ENCODE measurements around the gene VPS18. TPM values are rescaled to one million over a fixed set of nuclear protein-coding genes. Genes with fewer than 3 reads are reported as not detected.

VPS18 gene
- total RNA-seq, 2 donors from 2014 or later, result 10.7 to 12.1 TPM

- Mint-ChIP-seq H3K27me3 (ENCODE audit: low read depth) (no peaks in the 10 kb centered on the region), H3K9me3 (no peaks in the 10 kb centered on the region), H3K27ac (no peak overlapping the region), H3K4me1 (ENCODE audit: low read depth) (peaks cover 12% of the 10 kb centered on the region), H3K4me3 (no peak overlapping the region), H3K36me3 (ENCODE audit: insufficient read depth in 2 of 2) (no peaks in the 10 kb centered on the region)
- ATAC-seq (replicated peaks in 1 of 2), result no peak
- DNase-seq, result no peak
These were observed 16.9 kb downstream of the VPS18 start for GRCh38 chr15:40911141-40911540.

GRCh38 chr15:40911693-40912092 is 17.4 kb downstream of the VPS18 start:
- peaks cover 12% of the 10 kb centered on the region for H3K4me1 Mint-ChIP-seq (ENCODE audit: low read depth)
- no peak overlapping the region for H3K27ac Mint-ChIP-seq
- H3K36me3 Mint-ChIP-seq (ENCODE audit: insufficient read depth in 2 of 2), result no peaks in the 10 kb centered on the region
- no peak for ATAC-seq (replicated peaks in 1 of 2)
- DNase-seq, result no peak
- no peaks in the 10 kb centered on the region for H3K27me3 Mint-ChIP-seq (ENCODE audit: low read depth)
- no peak overlapping the region for H3K4me3 Mint-ChIP-seq
- H3K9me3 Mint-ChIP-seq, result no peaks in the 10 kb centered on the region

- DNase-seq, result no peak
- Mint-ChIP-seq H3K27ac (no peak overlapping the region), H3K36me3 (ENCODE audit: insufficient read depth in 2 of 2) (no peaks in the 10 kb centered on the region), H3K4me1 (ENCODE audit: low read depth) (peaks cover 9% of the 10 kb centered on the region), H3K27me3 (ENCODE audit: low read depth) (no peaks in the 10 kb centered on the region), H3K4me3 (no peak overlapping the region), H3K9me3 (no peaks in the 10 kb centered on the region)
- no peak for ATAC-seq (replicated peaks in 1 of 2)
These were observed 18.2 kb downstream of the VPS18 start for GRCh38 chr15:40912478-40912877.

- no peaks in the 10 kb centered on the region for H3K27me3 Mint-ChIP-seq (ENCODE audit: low read depth)
- no peaks in the 10 kb centered on the region for H3K4me1 Mint-ChIP-seq (ENCODE audit: low read depth)
- ATAC-seq (replicated peaks in 1 of 2) (no peak), DNase-seq (no peak)
- no peak overlapping the region for H3K4me3 Mint-ChIP-seq
- no peaks in the 10 kb centered on the region for H3K9me3 Mint-ChIP-seq
- H3K27ac Mint-ChIP-seq, result no peak overlapping the region
- no peaks in the 10 kb centered on the region for H3K36me3 Mint-ChIP-seq (ENCODE audit: insufficient read depth in 2 of 2)
These were observed 19.8 kb downstream of the VPS18 start for GRCh38 chr15:40914013-40914412.

- DNase-seq, result no peak
- no peak overlapping the region for H3K4me3 Mint-ChIP-seq
- no peaks in the 10 kb centered on the region for H3K9me3 Mint-ChIP-seq
- no peaks in the 10 kb centered on the region for H3K4me1 Mint-ChIP-seq (ENCODE audit: low read depth)
- no peak overlapping the region for H3K27ac Mint-ChIP-seq
- no peaks in the 10 kb centered on the region for H3K36me3 Mint-ChIP-seq (ENCODE audit: insufficient read depth in 2 of 2)
- ATAC-seq (replicated peaks in 1 of 2), result no peak
- H3K27me3 Mint-ChIP-seq (ENCODE audit: low read depth), result no peaks in the 10 kb centered on the region
These were observed 20.2 kb downstream of the VPS18 start for GRCh38 chr15:40914486-40914885.

GRCh38 chr15:40915116-40915661 is 20.9 kb downstream of the VPS18 start:
- Mint-ChIP-seq H3K27me3 (ENCODE audit: low read depth) (no peaks in the 10 kb centered on the region), H3K4me1 (ENCODE audit: low read depth) (no peaks in the 10 kb centered on the region), H3K4me3 (no peak overlapping the region), H3K27ac (no peak overlapping the region), H3K36me3 (ENCODE audit: insufficient read depth in 2 of 2) (no peaks in the 10 kb centered on the region), H3K9me3 (no peaks in the 10 kb centered on the region)
- ATAC-seq (replicated peaks in 1 of 2), result no peak
- DNase-seq, result no peak

- no peak overlapping the region for H3K4me3 Mint-ChIP-seq
- no peaks in the 10 kb centered on the region for H3K9me3 Mint-ChIP-seq
- ATAC-seq (replicated peaks in 1 of 2), result no peak
- H3K4me1 Mint-ChIP-seq (ENCODE audit: low read depth), result no peaks in the 10 kb centered on the region
- no peaks in the 10 kb centered on the region for H3K27me3 Mint-ChIP-seq (ENCODE audit: low read depth)
- H3K27ac Mint-ChIP-seq, result no peak overlapping the region
- no peak for DNase-seq
- H3K36me3 Mint-ChIP-seq (ENCODE audit: insufficient read depth in 2 of 2), result no peaks in the 10 kb centered on the region
These were observed 21.4 kb downstream of the VPS18 start for GRCh38 chr15:40915679-40916078.

- no peaks in the 10 kb centered on the region for H3K9me3 Mint-ChIP-seq
- no peak for ATAC-seq (replicated peaks in 1 of 2)
- no peaks in the 10 kb centered on the region for H3K4me1 Mint-ChIP-seq (ENCODE audit: low read depth)
- no peak overlapping the region for H3K27ac Mint-ChIP-seq
- H3K4me3 Mint-ChIP-seq, result no peak overlapping the region
- no peaks in the 10 kb centered on the region for H3K27me3 Mint-ChIP-seq (ENCODE audit: low read depth)
- no peak for DNase-seq
- no peaks in the 10 kb centered on the region for H3K36me3 Mint-ChIP-seq (ENCODE audit: insufficient read depth in 2 of 2)
These were observed 23.3 kb downstream of the VPS18 start for GRCh38 chr15:40917585-40917984.

GRCh38 chr15:40918146-40918798 is 24.0 kb downstream of the VPS18 start:
- no peaks in the 10 kb centered on the region for H3K4me1 Mint-ChIP-seq (ENCODE audit: low read depth)
- DNase-seq, result no peak
- H3K9me3 Mint-ChIP-seq, result no peaks in the 10 kb centered on the region
- no peak for ATAC-seq (replicated peaks in 1 of 2)
- no peaks in the 10 kb centered on the region for H3K27me3 Mint-ChIP-seq (ENCODE audit: low read depth)
- H3K4me3 Mint-ChIP-seq, result no peak overlapping the region
- no peak overlapping the region for H3K27ac Mint-ChIP-seq
- no peaks in the 10 kb centered on the region for H3K36me3 Mint-ChIP-seq (ENCODE audit: insufficient read depth in 2 of 2)

- Mint-ChIP-seq H3K4me3 (no peak overlapping the region), H3K27me3 (ENCODE audit: low read depth) (no peaks in the 10 kb centered on the region), H3K36me3 (ENCODE audit: insufficient read depth in 2 of 2) (no peaks in the 10 kb centered on the region), H3K9me3 (no peaks in the 10 kb centered on the region), H3K4me1 (ENCODE audit: low read depth) (no peaks in the 10 kb centered on the region), H3K27ac (no peak overlapping the region)
- no peak for DNase-seq
- ATAC-seq (replicated peaks in 1 of 2), result no peak
These were observed 24.6 kb downstream of the VPS18 start for GRCh38 chr15:40918799-40919392.

GRCh38 chr15:40921949-40922607 is 27.8 kb downstream of the VPS18 start:
- Mint-ChIP-seq H3K36me3 (ENCODE audit: insufficient read depth in 2 of 2) (no peaks in the 10 kb centered on the region), H3K27ac (no peak overlapping the region), H3K4me3 (no peak overlapping the region), H3K4me1 (ENCODE audit: low read depth) (peaks cover 16% of the 10 kb centered on the region), H3K27me3 (ENCODE audit: low read depth) (peaks cover 27% of the 10 kb centered on the region), H3K9me3 (no peaks in the 10 kb centered on the region)
- no peak for DNase-seq
- no peak for ATAC-seq (replicated peaks in 1 of 2)

GRCh38 chr15:40922608-40923005 is 28.4 kb downstream of the VPS18 start:
- no peaks in the 10 kb centered on the region for H3K36me3 Mint-ChIP-seq (ENCODE audit: insufficient read depth in 2 of 2)

GRCh38 chr15:40923551-40923950 is 29.3 kb downstream of the VPS18 start:
- ATAC-seq (replicated peaks in 1 of 2) (no peak), DNase-seq (no peak)
- Mint-ChIP-seq H3K4me3 (no peak overlapping the region), H3K4me1 (ENCODE audit: low read depth) (peaks cover 20% of the 10 kb centered on the region), H3K36me3 (ENCODE audit: insufficient read depth in 2 of 2) (no peaks in the 10 kb centered on the region), H3K27me3 (ENCODE audit: low read depth) (peaks cover 31% of the 10 kb centered on the region), H3K9me3 (no peaks in the 10 kb centered on the region), H3K27ac (no peak overlapping the region)

More at GRCh38 chr15:40922608-40923005, 28.4 kb downstream of the VPS18 start:
- no peak overlapping the region for H3K27ac Mint-ChIP-seq
- DNase-seq (no peak), ATAC-seq (replicated peaks in 1 of 2) (no peak)
- peaks cover 31% of the 10 kb centered on the region for H3K27me3 Mint-ChIP-seq (ENCODE audit: low read depth)
- H3K9me3 Mint-ChIP-seq, result no peaks in the 10 kb centered on the region
- H3K4me3 Mint-ChIP-seq, result no peak overlapping the region
- peaks cover 20% of the 10 kb centered on the region for H3K4me1 Mint-ChIP-seq (ENCODE audit: low read depth)
